ENCODE data around the gene PNPLA2.

Gene PNPLA2

DNA sequence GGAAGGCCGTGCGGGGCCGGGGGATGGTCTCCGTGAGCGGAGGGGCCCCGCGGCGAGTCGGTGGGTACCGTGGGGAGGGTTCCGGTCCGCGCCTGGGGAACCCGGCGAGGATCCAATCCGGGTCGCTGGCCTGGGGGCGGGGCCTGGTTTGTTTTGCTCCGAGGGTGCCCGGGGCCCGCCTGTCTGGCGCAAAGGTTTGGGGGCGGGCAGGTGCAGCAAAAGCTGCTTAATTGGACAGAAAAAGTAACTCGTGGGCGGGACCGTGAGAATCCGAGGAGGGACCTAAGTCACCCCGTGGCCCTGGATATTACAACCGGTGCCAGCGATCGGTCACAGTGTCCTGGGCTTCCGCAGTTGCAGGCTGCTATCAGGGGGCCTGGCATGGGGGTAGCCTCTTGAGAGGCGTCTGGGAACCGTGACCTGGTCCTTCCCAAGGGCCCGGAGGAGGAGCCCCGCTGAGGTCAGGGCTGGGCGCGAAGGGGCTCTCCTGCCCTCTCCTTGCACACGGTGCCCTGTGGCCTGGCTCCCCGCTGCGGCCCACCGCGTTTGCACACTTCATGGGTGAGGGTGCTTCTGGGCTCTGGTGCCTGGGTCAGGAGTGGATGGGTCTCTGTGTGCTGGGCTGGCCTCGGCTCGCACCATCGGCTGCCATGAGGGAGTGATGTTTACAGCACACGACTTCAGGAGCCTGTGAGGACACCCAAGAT lies 1.4 kb downstream of the PNPLA2 start:
- peak; percentile 61 for DNase-seq

DNA sequence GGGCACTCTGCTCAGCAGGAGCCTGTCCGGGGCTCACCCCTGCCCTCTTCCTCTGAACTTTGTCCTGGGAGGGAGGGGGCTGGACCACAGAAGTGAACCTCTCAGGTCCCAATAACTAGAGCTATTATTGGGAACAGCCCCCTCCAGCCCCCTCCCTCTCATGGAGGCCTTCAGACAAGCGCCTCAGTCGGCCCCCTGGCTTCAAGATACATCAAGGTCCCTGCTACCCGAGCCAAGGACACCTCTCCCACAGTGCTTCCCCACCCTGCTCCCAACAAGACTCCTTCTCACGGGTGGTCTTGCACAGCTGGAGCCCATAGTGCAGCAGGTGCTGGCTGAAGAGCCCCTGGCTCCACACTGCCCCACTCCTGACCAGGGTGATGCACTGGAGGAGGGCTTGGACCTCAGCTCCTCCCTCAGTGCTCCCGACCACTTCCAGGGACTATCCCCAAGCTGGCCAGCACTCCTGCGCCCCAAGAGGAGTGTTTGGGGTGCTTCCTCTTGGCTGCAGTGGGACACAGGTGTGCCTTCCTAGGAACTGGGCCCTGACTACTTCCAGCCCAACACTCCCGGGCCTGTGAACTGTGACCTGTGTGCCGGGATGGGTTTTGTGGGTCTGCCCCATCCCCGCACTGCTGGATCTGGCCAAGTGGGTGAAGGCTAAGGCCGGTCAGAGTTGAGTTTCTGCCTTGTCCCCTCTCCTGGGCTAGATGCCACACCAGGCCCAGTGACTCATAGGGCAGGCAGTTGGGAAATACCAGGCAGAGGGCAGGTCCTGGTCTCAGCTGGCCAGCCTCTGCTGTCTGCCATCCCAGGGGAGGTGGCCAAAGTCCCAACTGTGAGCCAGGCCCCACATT lies 2.2 kb downstream of the PNPLA2 start:
- peak; percentile 24 for DNase-seq

DNA sequence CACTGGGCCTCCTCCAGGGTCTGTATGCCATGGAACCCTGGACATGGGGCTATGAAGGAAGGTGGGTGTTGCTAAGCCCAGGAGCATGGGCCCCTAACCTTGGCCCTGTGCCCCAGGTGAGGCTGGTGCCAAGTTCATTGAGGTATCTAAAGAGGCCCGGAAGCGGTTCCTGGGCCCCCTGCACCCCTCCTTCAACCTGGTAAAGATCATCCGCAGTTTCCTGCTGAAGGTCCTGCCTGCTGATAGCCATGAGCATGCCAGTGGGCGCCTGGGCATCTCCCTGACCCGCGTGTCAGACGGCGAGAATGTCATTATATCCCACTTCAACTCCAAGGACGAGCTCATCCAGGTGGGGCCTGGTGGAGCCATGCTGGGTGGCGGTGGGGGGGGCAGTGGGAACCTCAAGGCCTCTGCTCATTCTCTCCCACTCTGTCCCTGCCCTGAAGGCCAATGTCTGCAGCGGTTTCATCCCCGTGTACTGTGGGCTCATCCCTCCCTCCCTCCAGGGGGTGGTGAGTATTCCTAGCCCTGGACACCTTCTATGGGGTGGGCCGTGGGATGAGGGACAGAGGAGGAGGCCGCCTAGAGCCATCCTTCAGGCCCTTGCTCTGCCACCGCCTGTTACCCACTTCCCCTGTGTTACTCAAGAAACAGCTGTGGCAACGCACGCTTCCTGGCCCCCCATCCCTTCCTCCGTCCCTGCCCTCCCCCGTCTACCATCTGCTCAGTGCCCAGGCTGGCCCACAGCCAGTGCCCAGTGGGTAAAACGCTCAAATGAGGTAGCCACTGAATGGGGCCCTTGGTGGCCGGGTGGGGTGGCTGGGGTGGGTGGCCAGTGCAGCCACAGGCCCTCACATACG lies 3.0 kb downstream of the PNPLA2 start:
- DNase-seq = no peak

DNA sequence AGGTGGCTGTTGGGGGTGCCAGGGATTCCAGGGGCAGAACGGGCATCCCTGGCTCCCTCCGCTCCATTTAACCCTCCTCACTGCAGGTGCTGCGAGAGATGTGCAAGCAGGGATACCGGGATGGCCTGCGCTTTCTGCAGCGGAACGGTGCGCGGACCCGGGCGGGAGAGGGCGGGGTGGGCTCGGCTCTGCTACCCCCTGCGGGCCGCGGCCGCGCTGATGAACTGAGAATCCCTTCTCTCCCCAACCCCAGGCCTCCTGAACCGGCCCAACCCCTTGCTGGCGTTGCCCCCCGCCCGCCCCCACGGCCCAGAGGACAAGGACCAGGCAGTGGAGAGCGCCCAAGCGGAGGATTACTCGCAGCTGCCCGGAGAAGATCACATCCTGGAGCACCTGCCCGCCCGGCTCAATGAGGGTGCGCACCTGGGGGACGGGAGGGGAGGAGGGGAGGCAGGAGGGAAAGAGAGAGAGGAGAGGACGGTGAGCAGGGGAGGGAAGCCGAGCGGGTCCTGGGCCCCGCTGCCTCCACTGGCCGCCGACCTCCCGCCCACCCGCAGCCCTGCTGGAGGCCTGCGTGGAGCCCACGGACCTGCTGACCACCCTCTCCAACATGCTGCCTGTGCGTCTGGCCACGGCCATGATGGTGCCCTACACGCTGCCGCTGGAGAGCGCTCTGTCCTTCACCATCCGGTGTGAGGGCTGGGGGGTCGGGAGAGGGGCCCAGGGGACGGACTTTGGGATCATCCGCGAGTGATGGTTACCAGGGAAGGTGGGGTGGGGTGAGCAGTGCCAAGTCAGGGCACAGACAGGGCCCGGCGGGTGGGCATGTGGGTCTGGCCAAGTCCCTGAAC lies 5.0 kb downstream of the PNPLA2 start:
- DNase-seq = no peak

DNA sequence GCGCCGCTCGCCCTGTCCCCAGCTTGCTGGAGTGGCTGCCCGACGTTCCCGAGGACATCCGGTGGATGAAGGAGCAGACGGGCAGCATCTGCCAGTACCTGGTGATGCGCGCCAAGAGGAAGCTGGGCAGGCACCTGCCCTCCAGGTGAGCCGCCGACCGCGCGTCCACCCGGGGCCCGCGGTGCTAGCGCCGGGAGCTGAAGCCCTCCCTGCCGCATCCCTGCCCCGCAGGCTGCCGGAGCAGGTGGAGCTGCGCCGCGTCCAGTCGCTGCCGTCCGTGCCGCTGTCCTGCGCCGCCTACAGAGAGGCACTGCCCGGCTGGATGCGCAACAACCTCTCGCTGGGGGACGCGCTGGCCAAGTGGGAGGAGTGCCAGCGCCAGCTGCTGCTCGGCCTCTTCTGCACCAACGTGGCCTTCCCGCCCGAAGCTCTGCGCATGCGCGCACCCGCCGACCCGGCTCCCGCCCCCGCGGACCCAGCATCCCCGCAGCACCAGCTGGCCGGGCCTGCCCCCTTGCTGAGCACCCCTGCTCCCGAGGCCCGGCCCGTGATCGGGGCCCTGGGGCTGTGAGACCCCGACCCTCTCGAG lies 5.7 kb downstream of the PNPLA2 start:
- no peak for DNase-seq

DNA sequence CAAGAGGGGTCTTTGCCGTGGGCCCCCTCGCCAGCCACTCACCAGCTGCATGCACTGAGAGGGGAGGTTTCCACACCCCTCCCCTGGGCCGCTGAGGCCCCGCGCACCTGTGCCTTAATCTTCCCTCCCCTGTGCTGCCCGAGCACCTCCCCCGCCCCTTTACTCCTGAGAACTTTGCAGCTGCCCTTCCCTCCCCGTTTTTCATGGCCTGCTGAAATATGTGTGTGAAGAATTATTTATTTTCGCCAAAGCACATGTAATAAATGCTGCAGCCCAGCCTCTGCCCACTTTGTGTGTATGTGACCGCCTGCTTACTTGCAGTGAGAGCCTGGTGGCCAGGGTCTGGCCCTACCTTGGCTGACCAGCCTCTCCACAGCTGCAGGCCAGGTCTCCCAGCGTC lies 6.2 kb downstream of the PNPLA2 start:
- no peak for DNase-seq

DNA sequence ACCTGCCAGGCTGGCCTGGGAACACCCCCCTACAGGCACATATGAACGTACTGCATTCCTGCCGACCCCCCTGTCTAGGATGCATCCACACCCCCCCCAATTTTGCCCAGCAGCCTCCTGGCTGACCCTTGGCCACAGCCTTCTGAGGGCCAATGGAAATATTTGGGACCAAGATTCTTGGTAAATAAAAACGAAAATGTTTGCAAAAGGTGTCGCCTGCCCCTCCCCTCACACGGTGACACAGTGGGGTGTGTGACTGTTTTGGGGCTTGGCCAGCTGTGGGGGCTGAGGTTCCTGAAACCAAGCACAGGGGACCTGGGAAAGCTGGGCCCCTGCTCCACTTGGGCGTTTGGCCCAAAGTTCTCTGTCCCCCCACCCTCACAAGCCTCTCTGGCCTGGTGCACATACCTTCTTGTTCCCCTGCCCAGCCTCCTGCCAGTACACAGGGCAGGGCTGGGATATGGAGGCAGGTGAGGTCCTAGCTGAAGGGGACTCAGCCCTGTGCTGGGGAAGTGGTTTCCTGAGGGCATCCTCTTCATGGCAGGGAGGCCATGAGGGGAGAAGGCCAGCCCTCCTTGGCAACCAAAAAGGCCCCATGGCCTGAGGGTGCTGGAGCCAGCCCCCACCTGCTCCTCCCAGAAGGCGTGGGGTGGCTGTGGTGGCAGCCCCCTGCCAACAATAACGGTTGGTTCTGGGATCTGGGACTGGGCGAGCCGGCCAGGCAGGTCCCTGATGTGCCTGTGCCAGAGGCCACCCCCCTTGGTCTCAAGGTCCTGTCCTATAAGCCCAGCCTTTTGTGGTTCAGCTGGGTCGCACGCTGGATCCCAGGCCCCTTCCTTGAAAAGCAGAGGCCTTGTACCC lies 6.9 kb downstream of the PNPLA2 start:
- no peak for DNase-seq

DNA sequence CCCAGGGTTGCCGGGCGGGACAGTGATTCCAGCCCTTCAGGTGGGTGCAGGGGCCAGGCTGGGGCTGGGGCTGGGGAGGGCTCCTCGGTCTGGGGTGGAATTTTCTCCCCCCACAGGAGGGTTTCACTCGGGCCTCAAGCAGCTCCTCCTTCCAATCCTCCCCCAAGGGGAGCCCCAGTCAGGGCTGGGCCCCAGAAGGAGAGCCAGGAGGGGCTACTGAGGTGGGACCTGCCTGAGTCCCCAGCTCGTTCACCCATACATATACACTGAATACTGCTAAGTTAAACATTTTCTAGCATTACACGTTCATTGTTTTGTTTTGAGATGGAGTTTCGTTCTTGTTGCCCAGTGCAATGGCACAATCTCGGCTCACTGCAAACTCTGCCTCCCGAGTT lies 7.5 kb downstream of the PNPLA2 start:
- DNase-seq = no peak

DNA sequence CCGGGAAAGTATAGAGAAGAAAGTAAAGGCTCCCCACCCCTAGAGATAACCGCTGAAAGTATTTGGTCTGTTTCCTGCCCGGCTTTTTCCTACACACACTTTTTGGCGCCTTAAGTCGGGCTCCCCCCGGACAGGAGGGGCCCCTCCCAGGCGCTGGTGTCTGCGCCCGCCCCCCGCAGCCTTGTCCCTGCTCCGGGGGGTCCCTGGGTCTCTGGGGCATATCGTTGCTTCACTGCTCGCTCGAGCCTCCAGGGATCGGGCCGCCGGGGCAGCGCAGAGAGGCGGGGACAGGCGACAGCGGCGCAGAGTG lies 8.1 kb downstream of the PNPLA2 start:
- no peak for DNase-seq

DNA sequence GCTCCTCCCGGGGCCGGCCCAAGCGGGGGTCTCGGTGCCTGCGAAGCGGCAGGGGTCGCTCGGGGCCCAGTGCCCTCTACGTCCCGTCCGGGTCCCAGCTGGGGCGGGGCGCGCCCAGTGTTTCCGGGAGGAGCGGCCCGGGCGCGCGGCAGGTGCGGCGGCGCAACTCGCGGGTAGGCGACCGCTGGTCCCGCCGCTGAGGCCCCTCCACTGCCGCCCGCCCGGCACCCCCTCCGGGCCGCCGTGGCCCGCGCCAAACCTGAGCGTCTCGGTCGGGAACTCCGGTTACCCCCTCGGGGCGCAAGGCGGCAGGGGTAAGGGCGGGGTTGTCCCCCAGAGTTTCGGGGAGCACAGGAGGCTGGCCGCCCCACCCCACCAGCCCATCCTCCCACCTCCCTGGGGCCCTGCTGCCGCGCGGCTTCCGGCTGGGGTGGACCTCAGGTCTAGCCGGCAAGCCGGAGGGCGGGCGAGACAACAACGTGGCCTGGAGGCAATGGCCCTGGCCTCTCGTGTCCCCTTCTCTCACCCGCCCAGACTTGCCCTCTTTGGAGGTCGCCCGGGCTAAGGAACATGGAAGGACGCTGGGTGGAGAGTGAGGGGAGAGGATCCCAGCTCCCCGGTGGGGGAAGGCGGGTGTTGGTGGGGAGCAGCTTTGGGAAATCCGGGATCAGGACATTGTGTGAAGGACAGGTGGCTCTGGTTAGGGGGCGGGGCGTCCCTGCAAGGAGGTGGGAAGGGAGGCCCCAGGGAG lies 8.6 kb downstream of the PNPLA2 start:
- no peak for DNase-seq

DNA sequence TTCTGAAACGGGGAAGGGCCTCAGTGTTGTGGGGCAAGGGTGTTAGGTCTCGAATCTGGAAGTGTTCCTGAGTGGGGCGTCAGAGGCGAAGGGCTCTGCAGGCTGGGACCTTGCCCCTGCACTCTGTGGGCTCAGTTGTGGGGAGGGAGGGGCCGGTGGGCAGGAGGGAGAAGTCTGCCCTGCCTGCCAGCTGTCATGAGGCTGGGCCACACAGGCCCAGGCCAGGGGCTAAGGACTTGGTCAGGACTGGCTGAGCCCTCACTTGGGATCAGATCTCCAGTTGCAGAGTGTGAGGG lies 9.1 kb downstream of the PNPLA2 start, which contains the start of gene CRACR2B:
TSS of gene CRACR2B (plus strand) at position 23 of the 296 bp plus-strand sequence. CDS start 689 bp downstream, outside the sequence.
- no peak for DNase-seq

DNA sequence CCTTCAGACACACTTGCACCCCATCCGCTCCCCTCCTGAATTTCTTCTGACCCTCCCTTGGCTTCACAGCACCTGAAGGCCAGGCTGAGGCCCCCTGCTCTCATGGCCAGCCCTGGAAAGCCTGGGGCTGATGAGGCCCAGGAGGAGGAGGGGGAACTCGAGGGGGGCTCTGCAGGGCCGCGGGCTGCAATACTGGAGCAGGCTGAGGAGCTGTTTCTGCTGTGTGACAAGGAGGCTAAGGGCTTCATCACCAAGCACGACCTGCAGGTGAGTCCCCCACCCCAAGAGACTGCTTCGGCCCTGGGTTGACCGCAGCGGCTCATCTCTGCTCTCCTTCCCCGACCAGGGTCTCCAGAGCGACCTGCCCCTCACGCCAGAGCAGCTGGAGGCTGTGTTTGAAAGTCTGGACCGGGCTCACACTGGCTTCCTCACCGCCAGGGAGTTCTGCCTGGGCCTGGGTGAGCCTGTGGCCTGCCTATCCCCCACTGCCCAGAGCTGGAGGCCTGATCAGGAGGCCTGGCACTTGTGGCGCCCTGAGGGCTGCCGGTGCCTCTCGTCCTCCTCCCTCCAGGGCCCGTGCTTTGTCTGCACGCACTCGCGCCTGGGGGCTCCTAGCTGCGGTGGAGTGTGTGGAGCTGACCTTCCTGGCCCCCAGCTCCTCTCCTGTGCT lies 9.9 kb downstream of the PNPLA2 start:
- DNase-seq = no peak

DNA sequence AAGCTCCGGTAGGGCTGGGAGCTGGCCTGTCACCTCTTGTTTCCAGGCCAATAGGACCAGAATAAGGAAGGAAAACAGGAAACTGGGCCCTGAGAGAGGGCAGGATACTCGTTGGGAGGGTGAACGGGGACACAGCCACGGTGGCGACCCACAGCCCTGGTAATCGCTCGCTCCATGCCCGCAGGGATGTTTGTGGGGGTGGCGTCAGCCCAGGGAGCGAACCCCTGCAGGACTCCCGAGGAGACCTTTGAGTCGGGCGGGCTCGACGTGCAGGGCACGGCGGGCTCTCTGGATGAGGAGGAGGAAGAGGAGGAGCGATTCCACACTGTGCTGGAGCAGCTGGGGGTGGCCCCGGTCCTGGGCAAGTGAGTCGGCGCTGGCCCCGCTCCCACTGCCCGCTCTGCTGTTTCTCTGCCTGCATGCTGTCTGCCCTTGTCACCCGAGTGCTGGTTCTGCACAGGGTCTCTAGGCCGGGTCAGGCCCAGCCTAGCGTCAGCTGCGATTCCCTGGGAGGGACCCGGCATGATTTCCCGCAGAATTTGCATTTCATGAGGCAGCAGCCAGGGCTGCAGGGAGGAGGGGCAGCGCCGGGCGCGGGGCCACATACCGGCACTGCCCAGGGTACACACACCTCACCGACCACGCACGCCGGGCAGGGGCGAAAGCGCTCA lies 10.6 kb downstream of the PNPLA2 start:
- DNase-seq = no peak

DNA sequence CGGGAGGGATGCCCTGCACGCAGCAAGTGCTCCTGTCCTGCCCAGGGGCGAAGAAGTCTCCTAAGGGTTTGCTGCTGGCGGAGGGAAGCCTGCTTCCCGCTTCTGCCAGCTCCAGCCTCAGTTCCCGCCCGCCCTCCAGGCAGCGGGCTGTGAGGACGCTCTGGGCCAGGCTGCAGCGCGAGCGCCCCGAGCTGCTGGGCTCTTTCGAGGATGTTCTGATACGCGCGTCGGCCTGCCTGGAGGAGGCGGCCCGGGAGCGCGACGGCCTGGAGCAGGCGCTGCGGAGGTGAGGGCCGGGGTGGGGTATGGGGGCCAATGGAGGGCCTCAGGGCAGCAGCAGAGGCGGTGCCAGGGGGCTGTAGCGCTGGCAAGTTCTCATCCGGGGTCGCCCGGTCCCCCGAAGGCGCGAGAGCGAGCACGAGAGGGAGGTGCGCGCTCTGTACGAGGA lies 11.2 kb downstream of the PNPLA2 start:
- no peak for DNase-seq

DNA sequence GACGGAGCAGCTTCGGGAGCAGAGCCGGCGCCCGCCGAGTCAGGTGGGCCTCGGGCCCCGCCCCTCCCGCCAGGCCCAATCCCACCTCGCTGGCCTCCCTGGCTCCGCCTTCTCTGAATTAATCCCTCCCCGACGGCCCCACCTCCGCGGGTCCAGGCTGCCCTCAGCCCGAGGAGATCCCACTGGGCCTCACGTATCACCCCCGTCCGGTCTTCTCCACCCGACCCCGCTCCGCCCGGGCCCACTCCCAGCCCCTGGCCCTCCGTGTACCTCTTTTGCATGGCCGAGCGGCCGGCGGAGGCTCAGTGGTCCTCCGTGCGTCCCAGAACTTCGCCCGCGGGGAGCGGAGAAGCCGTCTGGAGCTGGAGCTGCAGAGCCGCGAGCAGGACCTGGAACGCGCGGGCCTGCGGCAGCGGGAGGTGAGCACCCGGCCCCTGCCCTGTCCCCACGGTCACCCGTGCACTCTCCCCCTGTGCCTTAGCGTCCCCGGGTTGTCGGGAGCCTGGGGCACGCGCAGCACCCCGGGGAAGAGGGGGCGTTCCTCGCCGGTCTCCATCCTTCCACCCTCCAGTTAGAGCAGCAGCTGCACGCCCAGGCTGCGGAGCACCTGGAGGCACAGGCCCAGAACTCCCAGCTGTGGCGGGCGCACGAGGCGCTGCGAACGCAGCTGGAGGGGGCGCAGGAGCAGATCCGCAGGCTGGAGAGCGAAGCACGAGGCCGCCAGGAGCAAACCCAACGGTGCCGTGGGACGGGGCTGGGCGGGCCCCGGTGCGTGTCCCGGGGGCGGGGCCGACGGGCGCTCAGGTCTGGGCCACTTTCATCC lies 11.8 kb downstream of the PNPLA2 start:
- DNase-seq = no peak

DNA sequence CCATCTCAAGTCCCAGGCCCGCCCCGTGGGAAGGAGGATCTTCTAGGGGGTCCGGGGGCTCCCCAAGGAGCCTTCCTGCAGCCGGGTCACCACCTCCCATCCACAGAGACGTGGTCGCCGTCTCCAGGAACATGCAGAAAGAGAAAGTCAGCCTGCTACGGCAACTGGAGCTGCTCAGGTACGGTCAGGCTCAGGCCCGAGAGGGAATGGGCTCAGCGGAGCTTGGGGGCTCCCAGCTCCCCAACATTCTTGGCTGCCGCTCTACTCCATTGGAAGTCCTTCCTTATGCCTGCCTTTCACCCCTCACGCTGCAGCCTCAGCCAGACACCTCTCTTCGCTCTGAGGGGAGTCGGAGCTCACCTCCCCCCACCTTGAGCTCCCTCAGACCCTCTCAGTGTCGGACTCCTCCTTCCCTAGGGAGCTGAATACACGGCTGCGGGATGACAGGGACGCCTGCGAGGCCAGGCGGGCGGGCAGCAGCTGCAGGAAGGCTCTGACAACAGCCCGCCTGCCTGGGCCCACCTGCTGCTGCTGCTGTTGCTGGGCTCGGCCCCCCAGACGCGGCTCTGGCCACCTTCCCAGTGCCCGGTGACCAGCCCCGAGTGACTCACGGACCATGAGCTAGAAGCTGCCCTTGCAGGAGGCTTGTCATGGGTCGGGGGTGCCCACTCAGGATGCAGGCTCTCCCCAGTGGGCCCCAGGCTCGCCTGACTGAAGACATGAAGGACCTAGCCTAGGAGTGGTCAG lies 12.6 kb downstream of the PNPLA2 start:
- no peak for DNase-seq

DNA sequence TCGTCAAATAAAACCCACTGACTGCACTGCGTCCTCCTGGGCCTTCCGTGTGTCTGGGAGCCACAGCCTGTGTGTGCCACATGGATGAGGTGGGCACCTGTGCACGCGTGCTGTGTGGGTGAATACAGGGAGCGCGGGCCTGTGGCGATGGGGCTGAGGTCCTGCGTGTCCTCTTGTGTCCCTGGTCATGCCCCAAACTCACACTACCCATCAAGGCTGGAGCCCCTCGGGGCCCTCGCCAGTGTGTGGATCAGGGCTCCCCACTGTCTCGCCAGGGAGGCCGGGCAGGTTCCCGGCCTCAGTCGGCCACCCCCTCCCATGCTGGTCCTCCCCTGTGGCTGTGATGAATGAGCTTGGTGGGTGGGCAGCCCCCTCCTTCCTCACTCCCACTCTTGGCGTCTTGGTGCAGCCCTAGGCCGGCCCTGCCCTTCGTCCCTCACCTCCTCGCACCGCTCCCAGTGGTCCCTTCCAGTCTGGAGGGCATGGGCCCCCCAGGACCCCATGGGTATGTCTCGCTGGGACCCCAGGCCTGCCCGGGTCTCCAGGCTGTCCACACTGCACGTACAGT lies 13.3 kb downstream of the PNPLA2 start:
- DNase-seq = no peak

Measured in midbrain (tissue), 1 donor.